HG03066 (cell line): ENCODE results near the gene PCDHGA10.
"Not testable (repeated sequence)": the region's sequence is repeated elsewhere in the genome, so short reads cannot be mapped to it uniquely, and the experiment has no call there.

Source experiments
- ATAC-seq: cut with Tn5 transposase; IDR thresholded peaks from one replicate; pipeline ENCODE4 v1.9.1; 2021; ENCODE audit warnings: low read depth; ENCODE audit not compliant: unreplicated experiment

PCDHGA10 gene

GRCh38 chr5:141412854-141413539 lies at the start of gene PCDHGA10:
PCDHGA10 (plus strand) TSS chr5:141412987; CDS start chr5:141413176, 189 bp downstream.
- peak; percentile 82 for ATAC-seq

- ATAC-seq, result no peak
Measured at GRCh38 chr5:141363952-141364660, 48.7 kb upstream of the PCDHGA10 start, which contains the start of gene PCDHGA5. PCDHGA5 (plus strand) TSS chr5:141364162; CDS start chr5:141364331, 169 bp downstream.

GRCh38 chr5:141366016-141366896 lies 46.5 kb upstream of the PCDHGA10 start:
- no peak for ATAC-seq

GRCh38 chr5:141369994-141370848 lies 42.6 kb upstream of the PCDHGA10 start, which contains the start of gene PCDHGB3:
PCDHGB3 (plus strand) TSS chr5:141370242; CDS start chr5:141370395, 153 bp downstream.
- ATAC-seq, result no peak

- no peak for ATAC-seq
Measured at GRCh38 chr5:141371572-141372475, 41.0 kb upstream of the PCDHGA10 start.

GRCh38 chr5:141373673-141374317 lies 39.0 kb upstream of the PCDHGA10 start, which contains the start of gene PCDHGA6:
PCDHGA6 (plus strand) TSS chr5:141373891; CDS start chr5:141374084, 193 bp downstream.
- ATAC-seq, result no peak

- no peak for ATAC-seq
Measured at GRCh38 chr5:141374627-141375026, 38.2 kb upstream of the PCDHGA10 start.

- ATAC-seq, result not testable (repeated sequence)
Measured at GRCh38 chr5:141375444-141376155, 37.2 kb upstream of the PCDHGA10 start.

- no peak for ATAC-seq
Measured at GRCh38 chr5:141382469-141383294, 30.1 kb upstream of the PCDHGA10 start, which contains the start of gene PCDHGA7. PCDHGA7 (plus strand) TSS chr5:141382742; CDS start chr5:141382900, 158 bp downstream.

- no peak for ATAC-seq
Measured at GRCh38 chr5:141383345-141383744, 29.4 kb upstream of the PCDHGA10 start.

GRCh38 chr5:141384471-141385267 lies 28.1 kb upstream of the PCDHGA10 start:
- ATAC-seq, result no peak

GRCh38 chr5:141387557-141388311 lies 25.1 kb upstream of the PCDHGA10 start, which contains the start of gene PCDHGB4:
PCDHGB4 (plus strand) TSS chr5:141387698; CDS start chr5:141387885, 187 bp downstream.
- ATAC-seq, result not testable (repeated sequence)

GRCh38 chr5:141388661-141389060 lies 24.1 kb upstream of the PCDHGA10 start:
- ATAC-seq, result no peak

GRCh38 chr5:141389153-141390042 lies 23.4 kb upstream of the PCDHGA10 start:
- ATAC-seq, result no peak
